K562 (cell line): ENCODE data around the gene ACTBL2. TPM values are rescaled to one million over a fixed set of nuclear protein-coding genes. Genes with fewer than 3 reads are reported as not detected.
A peak's percentile ranks its signal among the peaks of the same experiment; 100 is the strongest.

ENCODE experiments used
- CEBPZ ChIP-seq: fragments of 150-350 bp; IDR thresholded peaks from 2 replicates; pipeline ENCODE4 v1.6.1; 2014; ENCODE audit warnings: low read depth, mild to moderate bottlenecking, low read length, borderline replicate concordance
- DACH1 ChIP-seq: fragments of 450-650 bp; IDR thresholded peaks from 2 replicates; pipeline ENCODE4 v1.6.1; 2018; ENCODE audit not compliant: partially characterized antibody
- JUND ChIP-seq, 2 experiments: IDR thresholded peaks; 2 replicates in 1 of 2; 3 replicates in 1 of 2; pipeline ENCODE4 v1.6.1; 2011; ENCODE audit warnings: borderline replicate concordance in 2 of 2, low read depth in 2 of 2, low read length in 2 of 2, improper control_type of control experiment in 1 of 2, missing biosample characterization in 1 of 2, missing genetic modification characterization in 1 of 2, missing genetic modification reagents in 1 of 2
- MTA3 ChIP-seq: fragments of 450-650 bp; formaldehyde crosslinking; IDR thresholded peaks from 2 replicates; pipeline ENCODE4 v1.6.1; 2017; ENCODE audit warnings: mild to moderate bottlenecking, borderline replicate concordance
- MTF1 ChIP-seq: fragments of 250-450 bp; sonication (Bioruptor Pico); IDR thresholded peaks from 2 replicates; pipeline ENCODE4 v1.9.0; 2021; ENCODE audit warnings: moderate library complexity, mild to moderate bottlenecking, inconsistent platforms, borderline replicate concordance
- NFIC ChIP-seq: fragments of 450-650 bp; IDR thresholded peaks from 2 replicates; pipeline ENCODE4 v1.6.1; 2017; ENCODE audit warnings: mild to moderate bottlenecking, inconsistent platforms
- PPARD ChIP-seq: fragments of 250-450 bp; sonication (Bioruptor Pico); IDR thresholded peaks from 2 replicates; pipeline ENCODE4 v1.8.0; 2022; ENCODE audit warnings: inconsistent platforms, mild to moderate bottlenecking, moderate library complexity
- RBM15 ChIP-seq: fragments of 200-400 bp; formaldehyde crosslinking; IDR thresholded peaks from 2 replicates; pipeline ENCODE4 v1.6.1; 2018; ENCODE audit warnings: mild to moderate bottlenecking, low read length, moderate library complexity; ENCODE audit not compliant: insufficient read depth
- SMAD1 ChIP-seq: fragments of 150-350 bp; IDR thresholded peaks from 2 replicates; pipeline ENCODE4 v1.6.1; 2014; ENCODE audit warnings: low read length, low read depth; ENCODE audit not compliant: partially characterized antibody
- XRCC4 ChIP-seq: IDR thresholded peaks from one replicate; pipeline ENCODE4 v1.6.1; 2011; ENCODE audit not compliant: insufficient read depth, insufficient read length; ENCODE audit errors: extremely low read depth
- ZKSCAN1 ChIP-seq: fragments of 150-350 bp; IDR thresholded peaks from 2 replicates; pipeline ENCODE4 v1.6.1; 2016; ENCODE audit warnings: low read depth, low read length
- ZNF175 ChIP-seq: fragments of 200-800 bp; sonication (Bioruptor generic); IDR thresholded peaks from 2 replicates; pipeline ENCODE4 v1.6.1; 2016; ENCODE audit warnings: low read depth, mild to moderate bottlenecking, missing genetic modification characterization, missing compliant biosample characterization
- ZNF282 ChIP-seq: sonication (generic); formaldehyde crosslinking; IDR thresholded peaks from 2 replicates; pipeline ENCODE4 v1.8.1; 2023; ENCODE audit warnings: missing genetic modification reagents
- ZNF318 ChIP-seq, 2 experiments: fragments of 450-650 bp; IDR thresholded peaks; 2 replicates each; pipeline ENCODE4 v1.6.1; 2016; ENCODE audit warnings: mild to moderate bottlenecking in 2 of 2, borderline replicate concordance in 1 of 2, low read depth in 1 of 2, moderate library complexity in 1 of 2
- polyA plus RNA-seq, 8 experiments: library from polyadenylated mRNA; depleted of rRNA in 4 of 8; stranded (reverse) in 5 of 8; unstranded in 3 of 8; fragments of >200 nt; fragmentation: Nextera tagmentation in 2 of 8; fragmentation: Illumina TruSeq in 1 of 8; extraction: Ambion mirVana in 2 of 8; extraction: Trizol in 1 of 8; gene quantifications; 2 replicates each; pipeline versions ENCODE4 v1.2.1 to v1.2.3, GENCODE V29; 2011 to 2014; ENCODE audit warnings: inconsistent platforms in 1 of 8, missing spikeins in 1 of 8
- total RNA-seq, 7 experiments: library from RNA; depleted of rRNA in 6 of 7; stranded (reverse); fragments of >200 nt in 6 of 7; fragmentation: Illumina TruSeq in 2 of 7; extraction: Trizol in 2 of 7; gene quantifications; 2 replicates each; pipeline versions ENCODE4 v1.2.1 to v1.2.3, GENCODE V29; 2011 to 2021; ENCODE audit warnings: low replicate concordance in 1 of 7

ACTBL2 gene
- total and polyA plus RNA-seq, 9 of the 15 experiments (the other 6 are each of a cell fraction or from before 2014, with no cell fraction given) = not detected

GRCh38 chr5:57494104-57495098 lies 11.8 kb upstream of the ACTBL2 start (continued):
- TF ChIP-seq ZNF175 (CRISPR knock-in tag) (no peak), MTF1 (CRISPR knock-in tag) (no peak), DACH1 (no peak), PPARD (no peak), SMAD1 (no peak), JUND (IDR thresholded peaks at IDR 0.05; ENCODE audit: borderline replicate concordance, low read depth, low read length) (peak; percentile 92), JUND (tag; IDR thresholded peaks at IDR 0.05; ENCODE audit: borderline replicate concordance, low read depth, low read length) (peak; percentile 90; the same call in 2 of the 3 replicates), ZNF282 (CRISPR knock-in tag) (no peak), ZNF318 (IDR thresholded peaks at IDR 0.05; ENCODE audit: borderline replicate concordance in 1 of 2, low read depth in 1 of 2) (no peak), ZKSCAN1 (peak; percentile 35; the same call in 1 of the 2 replicates), XRCC4 (no peak), NFIC (peak; percentile 93), RBM15 (no peak), MTA3 (no peak), CEBPZ (no peak)
